Endothelial cell of coronary artery (primary cell): ENCODE data around the gene GDF7. TPM values are rescaled to one million over a fixed set of nuclear protein-coding genes. Genes with fewer than 3 reads are reported as not detected.

Source experiments
- total RNA-seq: library from RNA; depleted of rRNA; stranded (reverse); fragments of >200 nt; gene quantifications from 2 replicates; pipeline ENCODE4 v1.2.3, GENCODE V29; 2014

GDF7 gene
- total RNA-seq, result 1.5 and 3.6 TPM in 2 replicates

DNA sequence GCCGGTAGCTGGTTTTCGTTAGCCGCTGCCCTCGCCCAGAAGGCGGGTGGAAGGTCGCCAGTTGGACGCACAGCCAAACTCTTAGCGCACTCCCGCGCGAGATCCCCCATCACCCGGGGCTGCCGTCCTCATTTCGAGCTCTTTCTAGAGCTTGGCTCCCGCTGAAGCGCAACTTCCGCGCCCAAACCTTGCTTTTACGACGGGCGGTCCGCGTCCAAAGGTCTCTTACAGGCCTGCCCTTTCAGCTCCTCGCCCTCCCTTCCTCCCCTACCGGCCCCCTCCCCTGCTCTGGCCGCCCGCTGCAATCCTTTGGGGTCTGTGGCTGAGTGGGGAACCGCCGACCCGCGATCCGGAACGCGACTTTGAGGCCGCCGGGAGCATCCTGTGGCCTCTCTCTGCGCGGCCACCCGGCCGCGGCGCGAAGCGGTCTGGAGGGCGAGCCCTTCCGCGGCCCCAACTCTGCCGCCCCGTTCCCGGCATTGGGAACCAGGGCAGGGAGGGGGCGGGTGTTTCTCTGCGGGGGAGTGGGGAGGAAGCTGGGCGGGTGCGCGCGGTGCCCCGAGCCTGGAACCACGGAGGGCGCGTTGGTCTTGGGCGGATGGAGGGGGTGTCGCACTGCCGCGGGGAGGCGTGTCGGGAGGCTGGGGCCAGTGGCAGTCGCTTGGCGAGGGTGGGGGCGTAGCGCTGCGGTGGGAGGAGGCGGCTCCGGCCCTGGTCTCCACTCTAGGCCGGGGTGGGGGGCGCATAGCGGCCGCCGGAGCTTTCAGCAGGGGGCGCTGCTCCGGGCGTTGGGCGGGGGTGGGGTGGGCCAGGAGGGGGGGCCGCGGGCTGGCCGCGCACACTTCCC is at the start of gene GDF7:
GDF7 (plus strand) TSS at position 841 of the 847 bp plus-strand sequence. CDS start 96 bp downstream, outside the sequence.

GRCh38 chr2:20650877-20651730 is 15.8 kb upstream of the GDF7 start, which contains the start of gene HS1BP3:
Gene HS1BP3 (minus strand): TSS chr2:20651098. CDS start chr2:20651063, 35 bp downstream.

Other genes with a start within 250 kb of the GDF7 start
- gene RHOB, start 220.1 kb upstream of the GDF7 start, total RNA-seq, result 741 and 831 TPM in 2 replicates
- 17.4 and 19.1 TPM in 2 replicates for gene HS1BP3, start 16.0 kb upstream of the GDF7 start, total RNA-seq
- 17.3 and 17.6 TPM in 2 replicates for gene LDAH, start 156.0 kb downstream of the GDF7 start, total RNA-seq